ENCODE results near the gene ZNF831.

Gene ZNF831

GRCh38 chr20:59179988-59180387 is 16.4 kb downstream of the ZNF831 start:
- DNase-seq (ENCODE audit: low spot score): no peak

- DNase-seq (ENCODE audit: low spot score): no peak
Measured at GRCh38 chr20:59181936-59182335, 18.3 kb downstream of the ZNF831 start.

- no peak for DNase-seq (ENCODE audit: low spot score)
Measured at GRCh38 chr20:59182401-59183044, 18.9 kb downstream of the ZNF831 start.

GRCh38 chr20:59183751-59184150 is 20.1 kb downstream of the ZNF831 start:
- DNase-seq (ENCODE audit: low spot score): no peak

GRCh38 chr20:59184880-59185447 is 21.3 kb downstream of the ZNF831 start:
- no peak for DNase-seq (ENCODE audit: low spot score)

- no peak for DNase-seq (ENCODE audit: low spot score)
Measured at GRCh38 chr20:59185809-59186208, 22.2 kb downstream of the ZNF831 start.

GRCh38 chr20:59190466-59190865 is 26.8 kb downstream of the ZNF831 start:
- DNase-seq (ENCODE audit: low spot score): no peak

- no peak for DNase-seq (ENCODE audit: low spot score)
Measured at GRCh38 chr20:59191036-59191755, 27.6 kb downstream of the ZNF831 start.

GRCh38 chr20:59191756-59192532 is 28.3 kb downstream of the ZNF831 start:
- DNase-seq (ENCODE audit: low spot score): no peak

- DNase-seq (ENCODE audit: low spot score): no peak
Measured at GRCh38 chr20:59192533-59192896, 28.9 kb downstream of the ZNF831 start.

- no peak for DNase-seq (ENCODE audit: low spot score)
Measured at GRCh38 chr20:59193325-59193724, 29.7 kb downstream of the ZNF831 start.

- DNase-seq (ENCODE audit: low spot score): no peak
Measured at GRCh38 chr20:59194023-59194935, 30.7 kb downstream of the ZNF831 start.

GRCh38 chr20:59195316-59195993 is 31.8 kb downstream of the ZNF831 start:
- DNase-seq (ENCODE audit: low spot score): no peak

- no peak for DNase-seq (ENCODE audit: low spot score)
Measured at GRCh38 chr20:59204165-59204894, 40.7 kb downstream of the ZNF831 start.

- no peak for DNase-seq (ENCODE audit: low spot score)
Measured at GRCh38 chr20:59205044-59205443, 41.4 kb downstream of the ZNF831 start.

GRCh38 chr20:59207235-59207634 is 43.6 kb downstream of the ZNF831 start:
- no peak for DNase-seq (ENCODE audit: low spot score)

GRCh38 chr20:59207742-59208357 is 44.2 kb downstream of the ZNF831 start:
- peak; percentile 43 for DNase-seq (ENCODE audit: low spot score)

GRCh38 chr20:59210186-59210585 is 46.6 kb downstream of the ZNF831 start:
- DNase-seq (ENCODE audit: low spot score): no peak

GRCh38 chr20:59211208-59211765 is 47.7 kb downstream of the ZNF831 start:
- DNase-seq (ENCODE audit: low spot score): no peak

GRCh38 chr20:59214073-59214472 is 50.5 kb downstream of the ZNF831 start:
- DNase-seq (ENCODE audit: low spot score): no peak
